Keratinocyte (primary cell): ENCODE data around the gene FNTB. TPM values are rescaled to one million over a fixed set of nuclear protein-coding genes. Genes with fewer than 3 reads are reported as not detected.

Source experiments
- DNase-seq: peaks from one replicate; pipeline ENCODE4 v3.0.0-alpha.2; 2011; ENCODE audit warnings: low read depth, missing footprints, low spot score
- FAIRE-seq: peaks from 2 replicates; lab custom pipeline; 2011; peaks lifted over from hg19 to GRCh38; lab: Jason Lieb, UNC
- H2AFZ ChIP-seq: 2 replicates; pipeline ENCODE4 v1.6.0; 2012; ENCODE audit warnings: low read length, control low read depth, inconsistent platforms; ENCODE audit not compliant: control insufficient read depth
- H3K27ac ChIP-seq: 2 replicates; pipeline ENCODE4 v1.5.1; 2011; ENCODE audit warnings: low read length; ENCODE audit not compliant: control insufficient read depth, insufficient read depth
- H3K27me3 ChIP-seq: 3 replicates; pipeline ENCODE4 v1.6.0; 2011; ENCODE audit warnings: low read length; ENCODE audit not compliant: control insufficient read depth, insufficient read depth; ENCODE audit errors: extremely low read depth
- H3K36me3 ChIP-seq, 2 experiments: 2 replicates in 1 of 2; 3 replicates in 1 of 2; pipeline ENCODE4 v1.5.1; 2011; ENCODE audit warnings: low read length in 2 of 2, mild to moderate bottlenecking in 1 of 2; ENCODE audit not compliant: control insufficient read depth in 2 of 2, insufficient read depth in 2 of 2; ENCODE audit errors: extremely low read depth in 1 of 2
- H3K4me1 ChIP-seq: 3 replicates; pipeline ENCODE4 v1.5.1; 2011; ENCODE audit warnings: low read length; ENCODE audit not compliant: control insufficient read depth, insufficient read depth; ENCODE audit errors: extremely low read depth
- H3K4me2 ChIP-seq: 3 replicates; pipeline ENCODE4 v1.6.0; 2011; ENCODE audit warnings: low read depth, low read length; ENCODE audit not compliant: control insufficient read depth, insufficient read depth; ENCODE audit errors: extremely low read depth
- H3K4me3 ChIP-seq, 3 experiments: fragments of 200-600 bp in 1 of 3; sonication (generic) in 1 of 3; 2 replicates in 2 of 3; 3 replicates in 1 of 3; pipeline ENCODE4 v1.5.1; 2011 to 2016; ENCODE audit warnings: low read length in 3 of 3, mild to moderate bottlenecking in 3 of 3, control low read depth in 2 of 3, inconsistent platforms in 1 of 3, low read depth in 1 of 3, mixed read lengths in 1 of 3, mixed run types in 1 of 3, moderate library complexity in 1 of 3; ENCODE audit not compliant: control insufficient read depth in 2 of 3, insufficient read depth in 2 of 3; ENCODE audit errors: extremely low read depth in 1 of 3
- H3K79me2 ChIP-seq: 2 replicates; pipeline ENCODE4 v1.6.0; 2012; ENCODE audit warnings: low read length; ENCODE audit not compliant: control insufficient read depth, insufficient read depth
- H3K9ac ChIP-seq: 3 replicates; pipeline ENCODE4 v1.6.0; 2011; ENCODE audit warnings: low read length; ENCODE audit not compliant: control insufficient read depth, insufficient read depth; ENCODE audit errors: extremely low read depth
- H3K9me1 ChIP-seq: 3 replicates; pipeline ENCODE4 v1.6.0; 2011; ENCODE audit warnings: low read length; ENCODE audit not compliant: control insufficient read depth, insufficient read depth; ENCODE audit errors: extremely low read depth
- H3K9me3 ChIP-seq: 2 replicates; pipeline ENCODE4 v1.5.1; 2012; ENCODE audit warnings: low read depth, low read length; ENCODE audit not compliant: control insufficient read depth
- H4K20me1 ChIP-seq: 3 replicates; pipeline ENCODE4 v1.6.0; 2011; ENCODE audit warnings: low read length; ENCODE audit not compliant: control insufficient read depth, insufficient read depth; ENCODE audit errors: extremely low read depth
- CTCF ChIP-seq, 3 experiments: IDR thresholded peaks in 1 of 3; conservative IDR thresholded peaks in 1 of 3; optimal IDR thresholded peaks in 1 of 3; 2 replicates in 2 of 3; 3 replicates in 1 of 3; pipeline versions ENCODE3 to v1.5.1; 2011; ENCODE audit warnings: low read length in 3 of 3, mild to moderate bottlenecking in 3 of 3, moderate library complexity in 2 of 3, control low read depth in 1 of 3, inconsistent platforms in 1 of 3; ENCODE audit not compliant: insufficient read depth in 2 of 3; ENCODE audit errors: extremely low read depth in 1 of 3
- EZH2 ChIP-seq: IDR thresholded peaks from one replicate; pipeline ENCODE4 v1.6.1; 2012; ENCODE audit warnings: inconsistent platforms, mild to moderate bottlenecking, low read length, moderate library complexity
- dilution Hi-C: fragments of 300-500 bp; cut with MboI; formaldehyde crosslinking; loops from one replicate; pipeline ENCODE4 v1.7.0; 2020; ENCODE audit warnings: low sequenced_read_pairs; ENCODE audit not compliant: extremely low pct_ligation_motif_present
- polyA plus RNA-seq, 5 experiments: library from polyadenylated mRNA; depleted of rRNA in 3 of 5; stranded (reverse) in 3 of 5; stranded (forward) in 1 of 5; unstranded in 1 of 5; fragments of >200 nt; gene quantifications; 1 replicate in 1 of 5; 2 replicates in 3 of 5; 3 replicates in 1 of 5; pipeline versions ENCODE4 v1.2.1 to v1.2.3, GENCODE V29; 2011 to 2012; ENCODE audit warnings: missing spikeins in 2 of 5, low read depth in 1 of 5, low replicate concordance in 1 of 5

FNTB gene
- polyA plus RNA-seq, 1 donor (not counting 4 experiments of a cell fraction or from before 2014, with no cell fraction given), result 10.1 TPM

DNA sequence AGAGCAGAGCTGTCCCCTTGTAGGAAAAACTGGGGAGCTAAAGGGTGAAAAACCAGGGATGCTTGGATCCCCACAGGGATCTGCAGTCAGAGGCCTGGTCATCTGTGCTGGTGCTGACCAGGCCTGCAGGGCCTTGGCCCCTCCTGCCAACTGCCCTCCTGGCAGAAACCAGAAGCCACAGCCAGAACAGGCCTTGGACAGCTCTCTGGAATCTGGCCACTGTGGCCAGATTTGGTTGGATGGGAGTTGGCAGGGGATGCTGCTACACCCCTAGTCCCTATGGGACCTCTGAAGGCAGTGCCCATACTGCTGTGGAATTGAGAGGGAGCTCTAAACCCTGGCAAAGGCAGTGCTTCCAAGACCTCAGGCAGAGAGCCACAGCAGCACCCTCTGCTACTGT lies 35.0 kb upstream of the FNTB start:
- no peak for FAIRE-seq
- TF ChIP-seq EZH2, result no peak
- no peak for TF ChIP-seq CTCF (optimal IDR thresholded peaks at IDR 0.05 in 1 of 3, IDR thresholded peaks at IDR 0.05 in 1 of 3, conservative IDR thresholded peaks at IDR 0.05 in 1 of 3; ENCODE audit: extremely low read depth in 1 of 3, insufficient read depth in 2 of 3, low read length in 3 of 3)
- no peaks in the 10 kb centered on the region for H4K20me1 ChIP-seq
- H3K36me3 ChIP-seq, result no peaks in the 10 kb centered on the region
- DNase-seq, result no peak
- H3K27ac ChIP-seq, result no peak overlapping the region
- no peak overlapping the region for H3K4me2 ChIP-seq
- no peaks in the 10 kb centered on the region for H3K9me1 ChIP-seq
- no peaks in the 10 kb centered on the region for H3K27me3 ChIP-seq
- H3K79me2 ChIP-seq, result no peaks in the 10 kb centered on the region
- no peaks in the 10 kb centered on the region for H3K9me3 ChIP-seq
- dilution Hi-C loops, result no loop called here
- no peak overlapping the region for H3K9ac ChIP-seq
- H3K4me1 ChIP-seq, result no peaks in the 10 kb centered on the region
- no peak overlapping the region for H3K4me3 ChIP-seq
- H2AFZ ChIP-seq, result no peak overlapping the region

GRCh38 chr14:64952598-64953309 lies 33.9 kb upstream of the FNTB start:
- Histone ChIP-seq H3K9ac (no peak overlapping the region), H3K79me2 (no peaks in the 10 kb centered on the region), H3K27me3 (no peaks in the 10 kb centered on the region), H3K36me3 (no peaks in the 10 kb centered on the region), H3K27ac (no peak overlapping the region), H3K9me3 (no peaks in the 10 kb centered on the region), H3K4me1 (peaks cover 5% of the 10 kb centered on the region), H3K9me1 (no peaks in the 10 kb centered on the region), H3K4me2 (no peak overlapping the region), H3K4me3 (no peak overlapping the region), H4K20me1 (no peaks in the 10 kb centered on the region), H2AFZ (no peak overlapping the region)
- TF ChIP-seq CTCF (optimal IDR thresholded peaks at IDR 0.05 in 1 of 3, IDR thresholded peaks at IDR 0.05 in 1 of 3, conservative IDR thresholded peaks at IDR 0.05 in 1 of 3; ENCODE audit: extremely low read depth in 1 of 3, insufficient read depth in 2 of 3, low read length in 3 of 3), result no peak
- TF ChIP-seq EZH2, result no peak
- FAIRE-seq (no peak), DNase-seq (no peak)
- dilution Hi-C loops, result no loop called here
